MCF 10A (cell line): ENCODE data around the gene SPATS2L. TPM values are rescaled to one million over a fixed set of nuclear protein-coding genes. Genes with fewer than 3 reads are reported as not detected.

Experiments used
- BruUV-seq: library from RNA; stranded (reverse); fragments of 400-500 nt; replicated peaks from 2 replicates; lab custom pipeline; 2021; lab: Mats Ljungman, UMichigan
- CTCF ChIA-PET: fragments of 300-600 bp; sonication (Branson Sonifier 250); formaldehyde crosslinking; extraction: SDS; loops from one replicate; lab custom pipeline; 2021; ENCODE audit warnings: antibody characterized with exemption, inconsistent platforms; lab: Yijun Ruan, JAX
- POLR2A ChIA-PET: fragments of 300-600, 350-650 bp; sonication (Branson Sonifier 250); formaldehyde crosslinking; extraction: SDS; loops from one replicate; lab custom pipeline; 2020; ENCODE audit warnings: antibody characterized with exemption, inconsistent platforms; lab: Yijun Ruan, JAX
- DNase-seq: peaks from one replicate; pipeline ENCODE4 v3.0.0-alpha.2; 2018; ENCODE audit not compliant: unreplicated experiment
- H3K27ac Mint-ChIP-seq: one replicate; pipeline ENCODE4 v1.8.0; 2022; ENCODE audit warnings: mild to moderate bottlenecking, low read depth, mixed read lengths; ENCODE audit not compliant: unreplicated experiment
- H3K27me3 Mint-ChIP-seq: one replicate; pipeline ENCODE4 v1.8.0; 2022; ENCODE audit warnings: mixed read lengths; ENCODE audit not compliant: insufficient read depth, unreplicated experiment
- H3K36me3 Mint-ChIP-seq: one replicate; pipeline ENCODE4 v1.8.0; 2022; ENCODE audit warnings: mild to moderate bottlenecking, moderate library complexity, mixed read lengths; ENCODE audit not compliant: insufficient read depth, unreplicated experiment
- H3K4me1 Mint-ChIP-seq: one replicate; pipeline ENCODE4 v1.8.0; 2022; ENCODE audit warnings: mixed read lengths; ENCODE audit not compliant: insufficient read depth, unreplicated experiment
- H3K4me3 Mint-ChIP-seq: one replicate; pipeline ENCODE4 v1.8.0; 2022; ENCODE audit warnings: mild to moderate bottlenecking, moderate library complexity, mixed read lengths; ENCODE audit not compliant: unreplicated experiment
- H3K9me3 Mint-ChIP-seq: one replicate; pipeline ENCODE4 v1.8.0; 2022; ENCODE audit warnings: mixed read lengths; ENCODE audit not compliant: unreplicated experiment
- intact Hi-C: fragments of 100-400 bp; cut with micrococcal nuclease; formaldehyde crosslinking; loops from 2 replicates; pipeline ENCODE4 v1.14.1; 2022
- total RNA-seq: library from RNA; stranded (reverse); gene quantifications from 2 replicates; pipeline ENCODE4 v1.2.3, GENCODE V29; 2022
- TF ChIP-seq, protein P1 (sequence below): fragments of 200-600 bp; IDR thresholded peaks from one replicate; pipeline ENCODE4 v1.8.0; 2022; ENCODE audit warnings: antibody characterized with exemption, mild to moderate bottlenecking; ENCODE audit not compliant: unreplicated experiment

The SPATS2L gene
- total RNA-seq, 1 experiment from 2014 or later, result 68.3 TPM

DNA sequence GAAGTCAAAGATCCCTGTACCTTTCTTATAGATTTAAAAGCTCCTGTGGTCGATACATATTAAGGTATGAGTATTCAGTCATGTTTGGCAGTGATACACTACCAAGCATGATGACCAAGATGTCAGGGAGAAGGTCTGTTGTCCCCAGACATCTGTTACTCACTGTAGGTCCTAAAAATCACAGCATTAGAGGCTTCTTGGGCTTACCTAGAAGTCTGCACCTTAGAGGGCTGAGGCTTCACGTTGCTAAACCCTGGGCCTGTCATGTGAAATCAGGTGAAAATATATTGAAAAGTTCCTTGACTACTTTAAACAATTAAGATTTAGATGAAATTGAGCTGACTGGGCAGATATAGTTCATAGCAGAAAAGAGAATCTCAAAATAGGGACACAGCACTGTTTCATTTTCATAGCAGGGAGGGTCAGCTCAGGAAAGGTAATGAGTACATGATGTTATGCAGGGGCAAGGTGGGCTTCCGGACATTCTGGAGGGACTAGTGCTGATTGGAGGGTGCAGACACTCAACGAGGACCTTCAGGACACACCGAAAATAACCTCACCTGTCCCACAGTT, 78.7 kb downstream of the SPATS2L start:
- no TSS peak for BruUV-seq
- no peaks in the 10 kb centered on the region for H3K27me3 Mint-ChIP-seq
- no peak overlapping the region for H3K4me3 Mint-ChIP-seq
- no peak for DNase-seq
- peaks cover 17% of the 10 kb centered on the region for H3K4me1 Mint-ChIP-seq
- H3K36me3 Mint-ChIP-seq, result peaks cover 17% of the 10 kb centered on the region
- no peaks in the 10 kb centered on the region for H3K9me3 Mint-ChIP-seq
- no peak overlapping the region for H3K27ac Mint-ChIP-seq
- intact Hi-C loops, result no loop called here
- ChIA-PET POLR2A (interaction anchor here (0.5 to 2.0 kb wide), 3 partner anchors 20 to 430 kb away, joined by 3 to 6 read pairs (median 3); no protein-coding TSS in a partner anchor), CTCF (interaction anchor here (0.7 to 1.2 kb wide), 3 partner anchors 11 to 86 kb away, joined by 3 to 4 read pairs (median 3); no protein-coding TSS in a partner anchor)
- TF ChIP-seq, protein P1, sequence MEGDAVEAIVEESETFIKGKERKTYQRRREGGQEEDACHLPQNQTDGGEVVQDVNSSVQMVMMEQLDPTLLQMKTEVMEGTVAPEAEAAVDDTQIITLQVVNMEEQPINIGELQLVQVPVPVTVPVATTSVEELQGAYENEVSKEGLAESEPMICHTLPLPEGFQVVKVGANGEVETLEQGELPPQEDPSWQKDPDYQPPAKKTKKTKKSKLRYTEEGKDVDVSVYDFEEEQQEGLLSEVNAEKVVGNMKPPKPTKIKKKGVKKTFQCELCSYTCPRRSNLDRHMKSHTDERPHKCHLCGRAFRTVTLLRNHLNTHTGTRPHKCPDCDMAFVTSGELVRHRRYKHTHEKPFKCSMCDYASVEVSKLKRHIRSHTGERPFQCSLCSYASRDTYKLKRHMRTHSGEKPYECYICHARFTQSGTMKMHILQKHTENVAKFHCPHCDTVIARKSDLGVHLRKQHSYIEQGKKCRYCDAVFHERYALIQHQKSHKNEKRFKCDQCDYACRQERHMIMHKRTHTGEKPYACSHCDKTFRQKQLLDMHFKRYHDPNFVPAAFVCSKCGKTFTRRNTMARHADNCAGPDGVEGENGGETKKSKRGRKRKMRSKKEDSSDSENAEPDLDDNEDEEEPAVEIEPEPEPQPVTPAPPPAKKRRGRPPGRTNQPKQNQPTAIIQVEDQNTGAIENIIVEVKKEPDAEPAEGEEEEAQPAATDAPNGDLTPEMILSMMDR, result no peak

DNA sequence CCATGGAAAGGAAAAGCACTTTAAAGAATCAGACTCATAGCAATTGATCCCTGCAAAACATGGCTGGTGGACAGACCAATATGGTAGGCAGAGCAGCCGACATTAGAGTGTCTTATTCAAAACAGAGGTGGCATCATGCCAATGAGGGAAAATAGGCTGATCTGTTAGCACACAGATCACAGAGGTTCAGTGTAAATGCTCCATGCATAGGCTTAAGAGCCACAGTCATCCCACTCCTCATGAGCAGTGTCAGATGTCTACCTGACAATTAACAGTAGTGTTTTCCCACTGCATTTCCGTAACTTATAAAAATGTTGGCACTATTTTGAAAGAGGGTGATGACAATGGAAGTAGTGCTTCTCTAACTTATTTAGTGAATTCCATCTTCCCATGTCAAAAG, 86.7 kb downstream of the SPATS2L start:
- TF ChIP-seq, protein P1, result no peak
- POLR2A ChIA-PET, result no interaction called here

DNA sequence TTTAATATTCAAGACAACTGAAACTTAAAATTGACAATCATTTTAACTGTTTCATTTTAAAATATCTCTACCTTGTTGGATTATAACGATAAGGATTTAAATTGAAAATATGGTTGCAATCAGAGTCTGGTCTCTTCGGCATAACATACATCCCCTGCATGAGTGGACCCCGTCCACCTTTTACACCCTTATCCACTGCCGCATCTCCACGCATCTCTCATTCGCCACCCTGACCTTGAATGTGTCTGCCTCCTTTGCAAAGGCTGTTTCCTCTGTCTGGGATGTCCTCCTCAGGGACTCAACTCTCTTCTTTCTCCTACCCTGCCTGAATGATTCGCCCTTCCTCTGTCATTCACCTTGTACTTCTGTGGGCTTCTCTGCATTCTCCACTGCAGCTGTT, 87.6 kb downstream of the SPATS2L start:
- no peak overlapping the region for H3K4me3 Mint-ChIP-seq
- no peak overlapping the region for H3K27ac Mint-ChIP-seq
- peaks cover 15% of the 10 kb centered on the region for H3K4me1 Mint-ChIP-seq
- H3K36me3 Mint-ChIP-seq, result peaks cover 15% of the 10 kb centered on the region
- ChIA-PET POLR2A (no interaction called here), CTCF (no interaction called here)
- H3K27me3 Mint-ChIP-seq, result no peaks in the 10 kb centered on the region
- intact Hi-C loops, result no loop called here
- no peak for DNase-seq
- BruUV-seq, result no TSS peak
- no peaks in the 10 kb centered on the region for H3K9me3 Mint-ChIP-seq
- TF ChIP-seq, protein P1, result no peak

More for the DNA sequence above, 86.7 kb downstream of the SPATS2L start:
- Mint-ChIP-seq H3K27ac (no peak overlapping the region), H3K4me1 (peaks cover 15% of the 10 kb centered on the region), H3K27me3 (no peaks in the 10 kb centered on the region), H3K9me3 (no peaks in the 10 kb centered on the region), H3K4me3 (no peak overlapping the region), H3K36me3 (peaks cover 17% of the 10 kb centered on the region)
- BruUV-seq, result no TSS peak
- no peak for DNase-seq
- intact Hi-C loops, result no loop called here
- CTCF ChIA-PET, result interaction anchor here (1.4 kb wide), 1 partner anchor 420 kb away, joined by 4 read pairs; no protein-coding TSS in a partner anchor

DNA sequence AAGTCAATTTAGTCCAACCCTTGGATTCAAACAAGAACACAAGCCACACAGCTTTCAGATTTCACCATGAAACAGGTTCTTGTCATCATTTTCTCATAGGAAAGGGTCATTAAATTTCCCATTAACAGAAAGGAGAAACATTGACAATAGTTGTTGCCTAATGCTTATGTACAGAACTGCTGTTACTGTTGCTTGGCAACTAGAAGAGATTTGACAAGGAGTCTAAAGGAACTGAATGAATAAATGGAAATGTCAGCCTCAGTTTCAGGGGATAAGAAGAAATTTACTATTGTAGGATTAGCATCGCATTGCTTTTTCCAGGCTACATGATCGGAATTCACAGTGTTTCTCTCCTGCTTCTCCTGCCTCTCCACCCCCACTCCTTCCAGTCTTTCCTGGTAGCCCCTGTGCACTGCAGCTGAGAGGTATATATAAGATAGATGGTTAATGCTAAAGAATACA, 90.3 kb downstream of the SPATS2L start:
- no TSS peak for BruUV-seq
- POLR2A ChIA-PET, result no interaction called here
- no peak for DNase-seq
- Mint-ChIP-seq H3K27ac (no peak overlapping the region), H3K4me1 (peaks cover 15% of the 10 kb centered on the region), H3K9me3 (no peaks in the 10 kb centered on the region), H3K36me3 (peaks cover 4% of the 10 kb centered on the region), H3K27me3 (no peaks in the 10 kb centered on the region), H3K4me3 (no peak overlapping the region)
- CTCF ChIA-PET, result interaction anchor here (0.6 kb wide), 1 partner anchor 74 kb away, joined by 3 read pairs; no protein-coding TSS in a partner anchor
- TF ChIP-seq, protein P1, result no peak
- intact Hi-C loops, result no loop called here
